GM18505 (cell line): ENCODE measurements around the gene APOL5.

Source experiments
- ATAC-seq: cut with Tn5 transposase; IDR thresholded peaks from one replicate; pipeline ENCODE4 v1.9.1; 2021; ENCODE audit not compliant: unreplicated experiment
- POLR2A ChIP-seq: IDR thresholded peaks from 4 replicates; pipeline ENCODE4 v1.6.1; 2011; ENCODE audit warnings: borderline replicate concordance; ENCODE audit not compliant: insufficient read depth, insufficient read length; ENCODE audit errors: extremely low read depth

APOL5 gene

GRCh38 chr22:35766654-35767580 is 49.2 kb downstream of the APOL5 start:
- no peak for ATAC-seq
- no peak for TF ChIP-seq POLR2A

- no peak for TF ChIP-seq POLR2A
- no peak for ATAC-seq
Observed at GRCh38 chr22:35769974-35770373, 52.3 kb downstream of the APOL5 start.

GRCh38 chr22:35775339-35775738 is 57.7 kb downstream of the APOL5 start:
- TF ChIP-seq POLR2A = no peak
- no peak for ATAC-seq

- ATAC-seq = no peak
- TF ChIP-seq POLR2A = no peak
Observed at GRCh38 chr22:35777335-35777975, 59.8 kb downstream of the APOL5 start.
